GM21723 (cell line): ENCODE data around the gene WDR77.

Experiments
- ATAC-seq: cut with Tn5 transposase; IDR thresholded peaks from one replicate; pipeline ENCODE4 v1.9.1; 2021; ENCODE audit warnings: mild to moderate bottlenecking, moderate library complexity; ENCODE audit not compliant: unreplicated experiment

Gene WDR77

GRCh38 chr1:111470596-111470995, 21.5 kb upstream of the WDR77 start:
- no peak for ATAC-seq

GRCh38 chr1:111469539-111469938, 20.5 kb upstream of the WDR77 start:
- no peak for ATAC-seq

GRCh38 chr1:111468717-111469100, 19.7 kb upstream of the WDR77 start:
- ATAC-seq, result no peak

- no peak for ATAC-seq
Measured at GRCh38 chr1:111467865-111468716, 19.0 kb upstream of the WDR77 start.

- no peak for ATAC-seq
Measured at GRCh38 chr1:111466480-111466879, 17.4 kb upstream of the WDR77 start.

- no peak for ATAC-seq
Measured at GRCh38 chr1:111465754-111466153, 16.7 kb upstream of the WDR77 start.

GRCh38 chr1:111463029-111463683, 14.1 kb upstream of the WDR77 start:
- no peak for ATAC-seq

GRCh38 chr1:111462370-111463028, 13.4 kb upstream of the WDR77 start:
- no peak for ATAC-seq

GRCh38 chr1:111461765-111462164, 12.7 kb upstream of the WDR77 start:
- no peak for ATAC-seq

- ATAC-seq, result no peak
Measured at GRCh38 chr1:111455642-111456031, 6.6 kb upstream of the WDR77 start.

- ATAC-seq, result peak; percentile 60
Measured at GRCh38 chr1:111454859-111455641, 6.0 kb upstream of the WDR77 start.

GRCh38 chr1:111453706-111454105, 4.7 kb upstream of the WDR77 start:
- no peak for ATAC-seq

GRCh38 chr1:111452581-111452980, 3.5 kb upstream of the WDR77 start:
- ATAC-seq, result no peak

- ATAC-seq, result no peak
Measured at GRCh38 chr1:111450185-111450584, 1.1 kb upstream of the WDR77 start.

- ATAC-seq, result no peak
Measured at GRCh38 chr1:111449703-111450017, 604 bp upstream of the WDR77 start.

- ATAC-seq, result peak; percentile 19
Measured at GRCh38 chr1:111448482-111448917, 556 bp downstream of the WDR77 start.

- ATAC-seq, result no peak
Measured at GRCh38 chr1:111446967-111447892, 1.8 kb downstream of the WDR77 start.

- ATAC-seq, result no peak
Measured at GRCh38 chr1:111446546-111446945, 2.5 kb downstream of the WDR77 start.

GRCh38 chr1:111444031-111444430, 5.0 kb downstream of the WDR77 start:
- ATAC-seq, result no peak

GRCh38 chr1:111442457-111442856, 6.6 kb downstream of the WDR77 start:
- no peak for ATAC-seq
